Measurements from ENCODE around the gene NEDD9.

Gene NEDD9

GRCh38 chr6:11210386-11211138, 21.9 kb downstream of the NEDD9 start:
- TF ChIP-seq CTCF (IDR thresholded peaks at IDR 0.05), result no peak

- TF ChIP-seq CTCF (IDR thresholded peaks at IDR 0.05), result no peak
Measured at GRCh38 chr6:11209906-11210305, 22.6 kb downstream of the NEDD9 start.

- TF ChIP-seq CTCF (IDR thresholded peaks at IDR 0.05), result no peak
Measured at GRCh38 chr6:11209369-11209768, 23.1 kb downstream of the NEDD9 start.

GRCh38 chr6:11208854-11209253, 23.6 kb downstream of the NEDD9 start:
- no peak for TF ChIP-seq CTCF (IDR thresholded peaks at IDR 0.05)

GRCh38 chr6:11208267-11208666, 24.2 kb downstream of the NEDD9 start:
- TF ChIP-seq CTCF (IDR thresholded peaks at IDR 0.05), result no peak

- TF ChIP-seq CTCF (IDR thresholded peaks at IDR 0.05), result no peak
Measured at GRCh38 chr6:11207199-11207968, 25.1 kb downstream of the NEDD9 start.

- no peak for TF ChIP-seq CTCF (IDR thresholded peaks at IDR 0.05)
Measured at GRCh38 chr6:11206576-11206975, 25.9 kb downstream of the NEDD9 start.
